Right renal pelvis (tissue), 4 donors: ENCODE results near the gene ARPIN. TPM values are rescaled to one million over a fixed set of nuclear protein-coding genes. Genes with fewer than 3 reads are reported as not detected.
"Not testable (repeated sequence)": the region's sequence is repeated elsewhere in the genome, so short reads cannot be mapped to it uniquely, and the experiment has no call there.

Source experiments
- DNase-seq, 4 donors: peaks; one replicate each; pipeline ENCODE4 v3.0.0-alpha.2; 2013; ENCODE audit warnings: low read depth in 4 of 4, low spot score in 3 of 4, missing footprints in 1 of 4
- polyA plus RNA-seq, 4 donors: library from polyadenylated mRNA; unstranded; fragments of 120-200 nt; gene quantifications; one replicate each; pipeline ENCODE4 v1.2.1, GENCODE V29; 2013; ENCODE audit not compliant: insufficient read length in 4 of 4

ARPIN gene
- 10 to 100 TPM; 25.5 to 31.1 (median 29.7) TPM for polyA plus RNA-seq

DNA sequence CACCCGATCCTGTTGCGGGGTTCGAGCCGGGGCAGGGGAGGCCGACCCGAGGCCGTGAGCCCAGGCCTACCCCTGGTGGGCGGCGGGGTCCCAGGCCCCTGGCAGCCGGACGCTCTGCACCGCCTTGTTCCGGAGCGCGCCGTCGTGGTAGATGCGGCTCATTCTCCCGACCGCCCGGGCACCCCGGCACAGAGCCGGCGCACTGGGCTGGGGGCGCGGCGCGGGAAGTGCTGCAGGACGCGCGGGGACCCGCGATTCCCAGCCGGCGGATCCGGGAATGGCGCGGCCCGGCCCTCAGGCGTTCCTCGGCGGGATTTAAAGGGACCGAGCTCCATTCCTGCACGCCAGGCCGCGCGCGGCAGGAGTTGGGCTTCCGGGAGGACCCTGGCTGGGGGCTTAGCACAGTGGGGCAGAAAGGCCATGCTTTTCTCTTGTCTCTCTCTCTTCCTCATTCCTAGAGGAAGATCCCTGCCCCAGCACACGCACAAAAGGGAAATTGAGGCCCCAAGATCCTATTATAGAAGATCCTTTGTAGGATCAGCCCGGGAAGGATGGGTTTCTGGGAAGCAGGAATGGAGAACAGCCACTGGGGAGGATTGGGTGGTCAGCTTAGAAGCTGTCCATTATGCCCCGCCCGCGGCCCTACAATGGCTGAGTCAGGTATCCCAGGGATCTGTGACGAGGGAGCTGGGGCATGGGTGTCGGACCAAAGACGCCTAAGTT lies at the start of gene ARPIN:
TSS of gene ARPIN (minus strand) at position 279 of the 723 bp plus-strand sequence. CDS start at position 162, 117 bp downstream.
- DNase-seq = peak in 1 of 4 donors; percentile 47

DNA sequence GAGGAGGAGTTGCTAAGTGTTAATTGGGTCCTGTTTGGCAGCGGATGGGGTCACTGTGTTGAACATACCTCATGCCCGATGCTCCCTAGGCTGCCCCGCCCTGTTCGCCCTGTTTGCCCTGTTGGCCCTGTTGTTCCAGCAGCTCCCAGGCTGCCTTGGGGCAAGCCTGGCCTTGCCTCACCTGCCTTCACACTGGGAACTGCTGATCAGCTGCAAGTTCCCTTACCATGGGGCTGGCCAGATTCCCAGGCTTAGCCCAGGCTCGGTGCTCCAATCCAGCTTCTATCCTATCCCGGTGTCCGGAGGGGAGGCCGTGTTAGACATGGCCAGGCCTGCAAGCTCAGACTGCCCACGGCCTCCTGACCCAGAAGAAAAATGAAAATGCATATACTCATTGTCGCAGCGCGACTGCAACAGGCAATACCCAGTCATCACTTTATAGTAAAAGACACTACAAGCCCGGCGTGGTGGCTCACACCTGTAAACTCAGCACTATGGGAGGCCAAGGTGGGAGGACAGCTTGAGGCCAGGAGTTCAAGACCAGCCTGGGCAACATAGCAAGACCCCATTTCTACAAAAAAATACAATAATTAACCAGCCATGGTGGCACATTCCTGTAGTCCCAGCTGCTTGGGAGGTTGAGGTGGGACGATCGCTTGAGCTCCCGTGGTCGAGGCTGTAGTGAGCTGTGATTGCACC lies 45.5 kb upstream of the ARPIN start:
- no peak for DNase-seq

DNA sequence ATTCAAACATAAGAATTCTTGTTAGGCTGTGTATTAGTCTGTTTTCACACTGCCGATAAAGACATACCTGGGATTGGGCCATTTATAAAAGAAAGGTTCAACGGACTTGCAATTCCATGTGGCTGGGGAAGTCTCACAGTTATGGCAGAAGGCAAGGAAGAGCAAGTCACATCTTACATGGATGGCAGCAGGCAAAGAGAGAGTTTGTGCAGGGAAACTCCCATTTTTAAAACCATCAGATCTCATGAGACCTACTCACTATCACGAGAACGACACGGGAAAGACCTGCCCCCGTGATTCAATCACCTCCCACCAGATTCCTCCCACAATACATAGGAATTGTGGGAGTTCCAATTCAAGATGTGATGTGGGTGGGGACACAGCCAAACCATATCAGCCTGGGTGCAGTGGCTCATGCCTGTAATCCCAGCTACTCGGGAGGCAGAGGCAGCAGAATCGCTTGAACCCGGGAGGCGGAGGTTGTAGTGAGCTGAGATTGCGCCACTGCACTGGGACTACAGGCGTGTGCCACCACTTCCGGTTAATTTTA lies 42.8 kb upstream of the ARPIN start:
- DNase-seq = not testable (repeated sequence)

DNA sequence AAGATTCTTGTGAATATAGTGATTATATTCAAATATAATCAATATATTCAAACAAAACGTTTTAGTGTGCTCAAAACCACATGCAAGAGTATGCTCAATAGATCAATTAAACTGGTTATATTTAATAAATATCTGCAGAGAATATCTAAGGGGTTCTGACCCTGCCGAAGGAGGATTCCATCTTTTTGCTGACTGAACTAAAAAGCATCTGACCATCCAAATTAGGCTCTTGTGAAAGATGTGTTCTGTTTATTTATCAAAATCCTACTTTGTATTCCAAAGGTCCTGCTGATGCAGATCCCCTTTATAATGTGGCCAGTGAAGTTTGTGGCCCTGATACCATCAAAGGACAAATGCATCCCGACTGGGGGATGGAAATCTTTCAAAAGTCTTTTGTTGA lies 41.8 kb upstream of the ARPIN start:
- DNase-seq = no peak

DNA sequence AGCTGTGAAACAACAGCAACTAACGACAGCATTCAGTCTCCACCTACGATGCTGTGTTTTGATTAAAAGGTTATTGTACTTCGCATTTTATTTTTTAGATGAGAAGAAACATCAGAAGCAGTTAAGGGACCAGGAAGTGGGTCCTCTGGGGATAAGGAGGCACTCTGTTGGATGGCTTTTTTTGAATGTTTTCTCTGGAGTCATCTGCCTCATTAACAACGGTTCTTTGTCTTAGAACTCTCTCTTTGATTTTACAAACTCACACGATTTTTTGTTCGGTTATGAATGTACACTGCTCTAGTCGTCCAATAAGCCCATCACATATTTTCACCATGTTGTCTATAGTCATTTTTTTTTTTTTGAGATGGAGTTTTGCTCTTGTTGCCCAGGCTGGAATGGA lies 36.0 kb upstream of the ARPIN start:
- no peak for DNase-seq

GRCh38 chr15:89947385-89947784 lies 34.6 kb upstream of the ARPIN start:
- DNase-seq = no peak

DNA sequence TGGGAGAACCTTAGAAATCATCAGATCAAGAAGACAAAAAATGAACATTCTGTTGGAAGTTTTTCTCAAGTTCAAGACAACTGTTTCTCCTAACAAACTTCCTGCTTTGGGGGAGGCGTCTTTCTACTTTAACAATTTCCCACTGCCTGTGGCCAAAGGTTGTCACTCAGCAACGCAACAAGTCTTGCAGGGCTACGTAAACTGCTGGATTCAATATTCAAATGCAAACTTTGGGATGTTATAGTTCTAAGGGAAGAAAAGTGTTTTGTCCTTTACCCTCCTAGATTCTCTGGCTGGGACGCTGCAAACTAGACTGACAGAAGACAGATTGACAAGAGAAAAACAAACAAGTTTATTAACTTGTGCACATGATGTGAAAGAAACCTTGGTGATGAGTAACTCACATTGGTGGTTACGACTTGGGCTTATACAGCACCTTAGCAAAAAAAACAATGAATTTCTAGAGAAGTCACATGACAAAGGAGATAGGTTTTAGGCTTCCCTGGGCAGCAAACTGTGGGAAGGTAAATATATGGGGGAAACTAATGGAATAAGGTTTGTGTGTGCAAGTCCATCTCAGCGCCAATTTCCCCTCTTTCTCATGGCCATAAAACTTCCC lies 34.0 kb upstream of the ARPIN start:
- no peak for DNase-seq

GRCh38 chr15:89943721-89944120 lies 31.0 kb upstream of the ARPIN start:
- DNase-seq = not testable (repeated sequence)

- no peak for DNase-seq
Observed at GRCh38 chr15:89939910-89940309, 27.2 kb upstream of the ARPIN start.

DNA sequence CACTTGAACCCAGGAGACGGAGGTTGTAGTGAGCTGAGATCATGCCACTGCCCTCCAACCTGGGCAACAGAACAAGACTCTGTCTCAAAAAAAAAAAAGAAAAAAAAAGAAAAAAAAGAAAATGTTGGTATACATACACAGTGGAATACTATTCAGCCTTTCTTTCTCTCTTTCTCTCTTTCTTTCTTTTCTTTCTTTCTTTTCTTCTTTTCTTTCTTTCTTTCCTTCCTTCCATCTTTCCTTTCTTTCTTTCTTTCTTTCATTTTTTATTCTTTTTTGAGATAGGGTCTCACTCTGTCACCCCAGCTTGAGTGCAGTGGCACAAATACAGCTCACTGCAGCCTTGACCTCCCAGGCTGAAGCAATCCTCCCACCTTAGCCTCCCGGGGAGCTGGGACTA lies 26.6 kb upstream of the ARPIN start:
- not testable (repeated sequence) for DNase-seq

DNA sequence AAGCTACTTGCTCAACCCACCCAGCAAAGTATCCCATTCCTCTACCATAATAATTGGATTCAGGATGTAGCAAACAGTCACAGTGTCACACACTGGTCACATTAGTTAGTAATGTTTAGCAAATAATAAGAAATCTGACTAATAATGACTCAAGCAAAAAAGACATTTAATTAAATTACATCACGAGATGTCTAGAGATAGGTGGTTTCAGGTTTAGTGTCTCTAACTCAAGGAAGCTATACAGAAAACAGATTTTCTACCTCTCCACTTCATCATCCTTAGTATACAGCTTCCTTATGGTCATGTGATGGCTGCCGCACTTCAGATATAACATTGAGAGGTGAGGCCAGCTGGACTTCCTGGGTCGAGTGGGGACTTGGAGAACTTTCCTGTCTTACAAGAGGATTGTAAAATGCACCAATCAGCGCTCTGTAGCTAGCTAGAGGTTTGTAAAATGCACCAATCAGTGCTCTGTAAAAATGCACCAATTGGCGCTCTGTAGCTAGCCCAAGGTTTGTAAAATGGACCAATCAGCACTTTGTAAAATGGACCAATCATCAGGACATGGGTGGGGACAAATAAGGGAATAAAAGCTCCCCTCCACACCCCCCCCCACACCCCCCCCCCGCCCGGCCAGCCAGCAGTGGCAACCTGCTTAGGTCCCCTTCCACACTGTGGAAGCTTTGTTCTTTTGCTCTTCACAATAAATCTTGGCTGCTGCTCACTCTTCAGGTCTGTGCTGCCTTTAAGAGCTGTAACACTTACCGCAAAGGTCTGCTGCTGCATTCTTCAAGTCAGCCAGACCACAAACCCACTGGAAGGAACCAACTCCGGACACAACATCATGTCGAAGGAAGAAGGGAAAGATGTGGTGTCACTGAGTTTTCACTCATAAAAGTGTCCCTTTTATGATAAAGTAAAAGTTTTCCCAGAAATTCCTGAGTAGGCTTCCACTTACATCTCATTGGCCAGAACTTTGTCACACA lies 24.9 kb upstream of the ARPIN start:
- no peak for DNase-seq

GRCh38 chr15:89936786-89937265 lies 24.1 kb upstream of the ARPIN start:
- DNase-seq = no peak

DNA sequence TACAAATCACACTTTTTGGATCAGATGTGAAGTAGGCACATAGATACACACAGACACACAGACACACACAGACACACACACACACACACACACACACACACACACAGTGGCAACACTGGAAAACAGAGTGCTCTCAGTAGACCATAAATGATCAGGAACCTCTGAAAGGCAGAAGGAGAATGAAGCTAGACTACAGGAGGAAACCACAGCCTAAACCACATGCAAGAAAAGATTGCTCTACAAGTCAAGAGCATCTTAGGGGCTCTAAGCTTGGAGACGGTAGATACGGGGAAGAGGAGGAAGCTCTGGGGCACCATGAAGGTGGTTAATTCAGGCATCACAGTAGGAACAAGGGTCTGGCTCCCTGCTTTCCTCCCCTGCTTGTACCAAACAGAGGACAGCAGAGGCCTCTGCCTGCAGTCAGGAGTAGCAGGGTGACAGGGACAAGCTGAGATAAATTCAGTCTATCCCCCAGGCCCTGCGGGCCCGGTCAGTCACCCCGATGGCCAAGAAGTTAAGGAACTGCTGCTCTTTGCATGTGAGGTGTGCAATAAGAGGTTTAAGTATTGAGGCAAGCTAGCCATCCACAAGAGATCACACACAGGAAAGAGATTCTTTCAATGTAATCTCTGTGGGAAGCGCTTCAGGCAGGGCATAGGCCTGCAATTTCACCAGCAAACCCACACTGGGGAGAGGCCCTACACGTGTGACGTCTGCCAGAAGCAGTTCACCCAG lies 23.5 kb upstream of the ARPIN start:
- no peak for DNase-seq

GRCh38 chr15:89932880-89933279 lies 20.1 kb upstream of the ARPIN start:
- no peak for DNase-seq

- DNase-seq = no peak
Observed at GRCh38 chr15:89928421-89928820, 15.7 kb upstream of the ARPIN start.

DNA sequence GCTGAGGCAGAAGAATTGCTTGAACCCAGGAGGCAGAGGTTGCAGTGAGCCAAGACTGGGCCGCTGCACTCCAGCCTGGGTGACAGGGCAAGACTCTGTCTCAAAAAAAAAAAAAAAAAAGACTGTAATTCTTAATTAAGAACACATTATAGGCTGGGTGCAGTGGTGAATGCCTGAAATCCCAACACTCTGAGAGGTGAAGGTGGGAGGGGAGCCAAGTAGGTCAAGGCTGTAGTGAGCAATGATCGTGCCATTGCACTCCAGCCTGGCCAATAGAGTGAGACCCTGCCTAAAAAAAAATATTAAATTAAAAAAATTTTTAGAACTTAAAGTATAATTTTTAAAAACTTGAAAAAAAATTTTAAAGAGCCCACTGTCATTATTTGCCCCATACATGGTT lies 13.4 kb upstream of the ARPIN start:
- DNase-seq = no peak

DNA sequence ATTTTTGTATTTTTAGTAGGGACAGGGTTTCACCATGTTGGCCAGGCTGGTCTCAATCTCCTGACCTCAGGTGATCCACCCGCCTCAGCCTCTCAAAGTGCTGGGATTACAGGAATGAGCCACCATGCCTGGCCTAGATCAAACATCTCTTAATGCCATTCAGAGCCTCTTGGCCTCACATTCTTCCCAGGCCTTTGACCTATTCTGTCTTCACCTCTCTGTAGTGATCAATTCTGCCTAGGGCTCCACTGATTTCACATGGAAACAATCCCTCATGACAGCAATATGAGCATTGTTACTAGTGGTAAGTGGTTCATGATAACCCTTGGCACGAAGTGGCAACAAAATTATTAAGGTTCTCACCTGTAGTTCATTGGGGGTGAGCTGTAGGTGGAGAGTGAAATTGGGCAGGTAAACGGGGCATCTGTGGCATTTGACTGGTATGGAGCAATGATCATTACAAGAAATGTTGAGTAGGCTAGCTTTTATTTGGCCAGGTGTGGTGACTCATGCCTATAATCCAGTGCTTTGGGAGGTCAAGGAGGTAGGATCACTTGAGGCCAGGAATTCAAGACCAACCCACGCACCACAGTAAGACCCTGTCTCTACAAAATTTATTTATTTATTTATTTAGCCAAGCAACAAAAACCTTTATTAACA lies 4.8 kb upstream of the ARPIN start:
- no peak for DNase-seq

- no peak for DNase-seq
Observed at GRCh38 chr15:89916660-89917059, 3.9 kb upstream of the ARPIN start.

DNA sequence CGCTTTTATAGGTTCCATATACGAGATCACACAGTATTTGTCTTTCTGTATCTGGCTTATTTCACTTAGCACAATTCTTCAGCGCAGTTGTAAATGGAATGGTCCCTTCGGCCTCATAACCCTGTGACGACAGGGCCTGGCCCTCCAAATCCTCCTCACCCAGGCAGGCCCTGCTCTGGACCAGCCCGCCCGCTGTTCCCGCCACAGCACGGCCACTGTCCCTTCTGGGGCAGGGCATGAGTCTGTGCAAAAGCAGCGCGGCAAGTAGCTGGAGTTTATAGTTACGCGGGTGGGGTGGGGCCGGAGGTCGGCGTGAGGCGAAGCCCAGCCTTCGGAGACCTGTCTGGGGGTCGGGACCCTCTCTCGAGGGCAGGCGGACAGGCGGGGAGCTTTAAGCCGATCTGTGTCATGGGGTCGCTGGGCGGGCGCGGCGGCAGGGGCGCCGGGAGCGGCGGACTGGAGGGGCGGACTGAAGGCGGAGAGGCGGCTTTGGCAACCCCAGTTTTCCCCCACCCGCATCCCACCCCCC lies 543 bp downstream of the ARPIN start:
- DNase-seq = peak in 1 of 4 donors; percentile 26
